Stomach (tissue), 4 donors: ENCODE data around the gene KRTAP16-1.

Experiments
- EP300 ChIP-seq: sonication (generic); formaldehyde crosslinking; IDR thresholded peaks from one replicate; pipeline ENCODE4 v1.6.1; 2017; ENCODE audit warnings: antibody characterized with exemption
- POLR2A ChIP-seq, 4 donors: fragments of 450-650 bp; IDR thresholded peaks; one replicate each; pipeline ENCODE4 v1.6.1; 2016; ENCODE audit warnings: antibody characterized with exemption in 4 of 4, control low read depth in 2 of 4, mild to moderate bottlenecking in 1 of 4, moderate library complexity in 1 of 4
- POLR2AphosphoS5 ChIP-seq, 3 donors: sonication (generic); formaldehyde crosslinking; IDR thresholded peaks; one replicate each; pipeline ENCODE4 v1.6.1; 2016; ENCODE audit warnings: antibody characterized with exemption in 3 of 3
- TF ChIP-seq, protein P1 (sequence below), 7 experiments: fragments of 450-650 bp in 4 of 7; fragments of 200-600 bp in 3 of 7; sonication (generic) in 3 of 7; IDR thresholded peaks; one replicate each; pipeline ENCODE4 v1.5.1; 2016 to 2019; ENCODE audit warnings: antibody characterized with exemption in 7 of 7, control low read depth in 2 of 7, mild to moderate bottlenecking in 1 of 7

DNA sequence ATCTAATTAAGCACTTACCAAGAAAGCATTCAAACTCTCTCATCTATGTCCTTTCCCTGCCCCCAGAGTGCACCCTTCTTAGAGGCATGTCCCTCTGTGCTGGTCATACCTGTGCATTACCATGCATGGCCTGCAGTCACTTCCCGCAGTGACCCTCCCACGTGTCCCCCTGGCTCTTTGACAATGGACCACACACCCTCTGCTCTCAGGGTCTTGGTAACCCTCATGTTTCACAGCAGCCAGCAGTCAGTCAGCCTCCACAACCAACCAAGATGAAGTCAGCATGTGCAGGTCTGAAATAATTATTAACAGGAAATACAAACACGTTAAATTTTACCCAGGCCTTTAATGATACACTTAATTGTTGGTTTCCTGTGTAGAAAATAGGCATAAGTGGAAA lies 31.4 kb upstream of the KRTAP16-1 start:
- TF ChIP-seq, protein P1, sequence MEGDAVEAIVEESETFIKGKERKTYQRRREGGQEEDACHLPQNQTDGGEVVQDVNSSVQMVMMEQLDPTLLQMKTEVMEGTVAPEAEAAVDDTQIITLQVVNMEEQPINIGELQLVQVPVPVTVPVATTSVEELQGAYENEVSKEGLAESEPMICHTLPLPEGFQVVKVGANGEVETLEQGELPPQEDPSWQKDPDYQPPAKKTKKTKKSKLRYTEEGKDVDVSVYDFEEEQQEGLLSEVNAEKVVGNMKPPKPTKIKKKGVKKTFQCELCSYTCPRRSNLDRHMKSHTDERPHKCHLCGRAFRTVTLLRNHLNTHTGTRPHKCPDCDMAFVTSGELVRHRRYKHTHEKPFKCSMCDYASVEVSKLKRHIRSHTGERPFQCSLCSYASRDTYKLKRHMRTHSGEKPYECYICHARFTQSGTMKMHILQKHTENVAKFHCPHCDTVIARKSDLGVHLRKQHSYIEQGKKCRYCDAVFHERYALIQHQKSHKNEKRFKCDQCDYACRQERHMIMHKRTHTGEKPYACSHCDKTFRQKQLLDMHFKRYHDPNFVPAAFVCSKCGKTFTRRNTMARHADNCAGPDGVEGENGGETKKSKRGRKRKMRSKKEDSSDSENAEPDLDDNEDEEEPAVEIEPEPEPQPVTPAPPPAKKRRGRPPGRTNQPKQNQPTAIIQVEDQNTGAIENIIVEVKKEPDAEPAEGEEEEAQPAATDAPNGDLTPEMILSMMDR (IDR thresholded peaks at IDR 0.05): no peak
- TF ChIP-seq POLR2AphosphoS5 (IDR thresholded peaks at IDR 0.05) (no peak), POLR2A (IDR thresholded peaks at IDR 0.05) (no peak), EP300 (no peak)
